ENCODE data around the gene SSBP4. TPM values are rescaled to one million over a fixed set of nuclear protein-coding genes. Genes with fewer than 3 reads are reported as not detected.

SSBP4 gene
- total and polyA plus RNA-seq, 9 of the 15 experiments (the other 6 are each of a cell fraction or from before 2014, with no cell fraction given) = 1.1 to 189 (median 39.0) TPM

DNA sequence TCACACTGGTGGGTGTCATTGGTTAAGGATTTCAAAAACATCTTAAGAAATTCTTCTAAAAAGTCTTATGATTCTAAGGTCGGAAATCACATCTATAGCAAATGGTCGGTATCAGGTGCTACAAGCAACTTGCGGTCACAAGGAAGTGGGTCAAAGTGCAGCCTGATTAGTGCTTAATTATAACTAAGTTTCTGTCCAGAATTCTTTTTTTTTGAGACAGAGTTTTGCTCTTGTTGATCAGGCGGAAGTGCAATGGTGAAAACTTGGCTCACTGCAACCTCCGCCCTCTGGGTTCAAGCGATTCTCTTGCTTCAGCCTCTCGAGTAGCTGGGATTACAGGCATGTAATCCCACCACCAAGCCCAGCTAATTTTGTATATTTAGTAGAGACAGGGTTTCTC, 34.4 kb upstream of the SSBP4 start (continued):
- TF ChIP-seq, protein P1, sequence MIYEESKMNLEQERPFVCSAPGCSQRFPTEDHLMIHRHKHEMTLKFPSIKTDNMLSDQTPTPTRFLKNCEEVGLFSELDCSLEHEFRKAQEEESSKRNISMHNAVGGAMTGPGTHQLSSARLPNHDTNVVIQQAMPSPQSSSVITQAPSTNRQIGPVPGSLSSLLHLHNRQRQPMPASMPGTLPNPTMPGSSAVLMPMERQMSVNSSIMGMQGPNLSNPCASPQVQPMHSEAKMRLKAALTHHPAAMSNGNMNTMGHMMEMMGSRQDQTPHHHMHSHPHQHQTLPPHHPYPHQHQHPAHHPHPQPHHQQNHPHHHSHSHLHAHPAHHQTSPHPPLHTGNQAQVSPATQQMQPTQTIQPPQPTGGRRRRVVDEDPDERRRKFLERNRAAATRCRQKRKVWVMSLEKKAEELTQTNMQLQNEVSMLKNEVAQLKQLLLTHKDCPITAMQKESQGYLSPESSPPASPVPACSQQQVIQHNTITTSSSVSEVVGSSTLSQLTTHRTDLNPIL (CRISPR knock-in tag; IDR thresholded peaks at IDR 0.05) = no peak
- no peak for TF ChIP-seq CXXC5 (CRISPR knock-in tag; IDR thresholded peaks at IDR 0.05)
- TF ChIP-seq, protein P2, sequence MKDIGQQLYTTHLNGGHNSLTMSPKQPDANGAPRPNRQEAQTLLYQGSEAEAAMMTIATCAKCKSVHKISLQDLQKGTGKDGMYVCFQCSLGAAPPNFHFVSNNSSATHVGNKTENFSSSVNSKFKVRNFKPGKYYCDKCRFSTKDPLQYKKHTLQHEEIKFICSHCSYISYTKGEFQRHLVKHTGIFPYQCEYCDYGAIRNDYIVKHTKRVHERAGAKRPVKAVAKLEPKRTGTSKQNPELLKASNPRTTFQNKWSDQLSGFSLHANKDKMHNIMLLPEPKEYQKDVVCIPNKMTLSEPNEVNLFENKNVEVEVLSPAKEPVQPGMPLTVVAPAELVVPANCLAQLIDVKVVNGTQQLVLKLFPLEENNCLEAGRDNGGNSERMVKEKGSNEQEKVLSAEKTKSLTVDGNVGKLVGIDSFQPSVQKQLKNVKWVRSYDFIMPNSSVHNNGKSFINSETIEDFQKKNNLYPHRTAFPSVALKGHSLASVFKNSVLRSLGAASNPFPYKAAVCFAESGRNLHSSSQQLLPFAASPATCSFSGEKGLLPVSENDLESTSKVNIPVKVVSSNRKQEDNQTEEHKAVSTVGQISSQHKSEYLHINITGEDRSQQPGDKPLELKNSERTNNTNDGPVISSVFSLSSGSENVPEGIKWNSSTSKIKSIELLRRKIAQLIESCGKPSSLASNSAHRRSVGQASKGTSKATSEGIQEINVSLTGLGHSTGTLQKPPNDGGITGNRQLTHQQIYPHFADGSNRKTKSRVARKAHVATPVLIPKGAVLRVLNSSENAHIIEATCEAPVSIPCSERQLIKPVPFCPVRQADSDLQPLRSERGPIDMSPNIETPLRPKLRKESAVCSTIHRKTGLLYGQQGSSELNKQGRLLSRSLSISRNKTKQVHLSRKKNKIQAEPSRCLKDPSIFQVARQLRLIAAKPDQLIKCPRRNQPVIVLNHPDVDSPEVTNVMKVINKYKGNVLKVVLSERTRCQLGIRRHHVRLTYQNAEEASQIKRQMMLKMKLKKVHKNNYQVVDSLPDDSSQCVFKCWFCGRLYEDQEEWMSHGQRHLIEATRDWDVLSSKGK (CRISPR knock-in tag; IDR thresholded peaks at IDR 0.05) = no peak
- no peak for TF ChIP-seq NR2C2 (CRISPR knock-in tag; IDR thresholded peaks at IDR 0.05)
- TF ChIP-seq NR2C2 (tag; IDR thresholded peaks at IDR 0.05) = no peak
- TF ChIP-seq CEBPG (CRISPR knock-in tag; IDR thresholded peaks at IDR 0.05) = no peak
- no peak for TF ChIP-seq CEBPG (tag; conservative IDR thresholded peaks at IDR 0.05 in 1 of 2, IDR thresholded peaks at IDR 0.05 in 1 of 2)
- no peak for TF ChIP-seq POLR2AphosphoS5 (IDR thresholded peaks at IDR 0.05; ENCODE audit: control insufficient read depth, insufficient read depth, low read depth, low read length)

Data from K562 (cell line).